Epithelial cell of esophagus (primary cell): ENCODE measurements around the gene B4GALT3.
A peak's percentile ranks its signal among the peaks of the same experiment; 100 is the strongest.

Source experiments
- DNase-seq: peaks from one replicate; pipeline ENCODE4 v3.0.0; 2010; ENCODE audit warnings: low read depth
- H3K4me3 ChIP-seq: 2 replicates; pipeline ENCODE4 v1.5.1; 2011; ENCODE audit warnings: mild to moderate bottlenecking, low read length, control low read depth
- TF ChIP-seq, protein P1 (sequence below): IDR thresholded peaks from 2 replicates; pipeline ENCODE4 v1.5.1; 2011; ENCODE audit warnings: low read depth, mild to moderate bottlenecking, low read length, control low read depth, inconsistent platforms; ENCODE audit not compliant: insufficient read depth; ENCODE audit errors: missing control alignments

Gene B4GALT3

DNA sequence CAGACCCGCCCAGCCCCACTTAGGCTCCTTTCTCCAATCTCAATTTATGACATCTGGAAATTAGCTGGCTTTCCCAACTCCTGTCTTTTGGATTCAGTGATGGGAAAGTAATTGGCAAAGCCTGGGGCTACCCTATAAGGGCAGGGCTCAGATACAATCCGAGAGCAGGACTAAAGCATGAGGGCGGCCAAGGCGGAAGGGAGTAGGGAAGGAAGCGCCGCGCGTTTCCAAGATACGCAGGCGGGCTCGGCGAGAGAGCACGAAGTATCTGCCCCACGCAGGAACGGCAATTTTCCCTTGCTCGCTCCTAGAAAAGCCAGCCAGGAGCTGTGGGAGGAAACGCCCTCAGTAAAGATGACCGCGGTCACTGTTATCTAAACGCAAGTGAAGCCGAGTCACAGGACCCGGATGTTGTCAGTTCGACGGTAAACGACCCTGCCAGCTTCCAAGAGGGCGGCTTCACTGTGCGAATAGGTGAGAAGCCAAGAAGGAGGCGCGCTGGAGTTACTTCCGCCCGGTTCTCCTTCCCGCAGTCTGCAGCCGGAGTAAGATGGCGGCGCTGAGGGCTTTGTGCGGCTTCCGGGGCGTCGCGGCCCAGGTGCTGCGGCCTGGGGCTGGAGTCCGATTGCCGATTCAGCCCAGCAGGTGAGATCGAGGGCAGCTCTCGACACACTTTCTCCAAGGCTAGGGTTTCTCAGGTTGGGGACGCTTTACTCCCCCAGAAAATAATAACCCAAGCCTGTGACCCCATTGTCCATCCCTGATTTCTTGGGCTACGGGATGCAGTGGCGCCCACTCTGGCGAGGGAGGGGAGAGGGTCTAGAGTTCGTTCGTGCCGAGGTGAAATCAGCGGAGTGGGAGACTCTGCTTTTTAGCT, 24.8 kb upstream of the B4GALT3 start, which contains the start of gene NDUFS2:
Gene NDUFS2, plus strand, starts transcription at position 532 of the 877 bp plus-strand sequence. Its CDS starts 19 bp downstream, at position 551.
- TF ChIP-seq, protein P1, sequence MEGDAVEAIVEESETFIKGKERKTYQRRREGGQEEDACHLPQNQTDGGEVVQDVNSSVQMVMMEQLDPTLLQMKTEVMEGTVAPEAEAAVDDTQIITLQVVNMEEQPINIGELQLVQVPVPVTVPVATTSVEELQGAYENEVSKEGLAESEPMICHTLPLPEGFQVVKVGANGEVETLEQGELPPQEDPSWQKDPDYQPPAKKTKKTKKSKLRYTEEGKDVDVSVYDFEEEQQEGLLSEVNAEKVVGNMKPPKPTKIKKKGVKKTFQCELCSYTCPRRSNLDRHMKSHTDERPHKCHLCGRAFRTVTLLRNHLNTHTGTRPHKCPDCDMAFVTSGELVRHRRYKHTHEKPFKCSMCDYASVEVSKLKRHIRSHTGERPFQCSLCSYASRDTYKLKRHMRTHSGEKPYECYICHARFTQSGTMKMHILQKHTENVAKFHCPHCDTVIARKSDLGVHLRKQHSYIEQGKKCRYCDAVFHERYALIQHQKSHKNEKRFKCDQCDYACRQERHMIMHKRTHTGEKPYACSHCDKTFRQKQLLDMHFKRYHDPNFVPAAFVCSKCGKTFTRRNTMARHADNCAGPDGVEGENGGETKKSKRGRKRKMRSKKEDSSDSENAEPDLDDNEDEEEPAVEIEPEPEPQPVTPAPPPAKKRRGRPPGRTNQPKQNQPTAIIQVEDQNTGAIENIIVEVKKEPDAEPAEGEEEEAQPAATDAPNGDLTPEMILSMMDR, result no peak
- peak; percentile 99 for DNase-seq
- peak within 1 kb of the TSS; percentile 99 for H3K4me3 ChIP-seq

DNA sequence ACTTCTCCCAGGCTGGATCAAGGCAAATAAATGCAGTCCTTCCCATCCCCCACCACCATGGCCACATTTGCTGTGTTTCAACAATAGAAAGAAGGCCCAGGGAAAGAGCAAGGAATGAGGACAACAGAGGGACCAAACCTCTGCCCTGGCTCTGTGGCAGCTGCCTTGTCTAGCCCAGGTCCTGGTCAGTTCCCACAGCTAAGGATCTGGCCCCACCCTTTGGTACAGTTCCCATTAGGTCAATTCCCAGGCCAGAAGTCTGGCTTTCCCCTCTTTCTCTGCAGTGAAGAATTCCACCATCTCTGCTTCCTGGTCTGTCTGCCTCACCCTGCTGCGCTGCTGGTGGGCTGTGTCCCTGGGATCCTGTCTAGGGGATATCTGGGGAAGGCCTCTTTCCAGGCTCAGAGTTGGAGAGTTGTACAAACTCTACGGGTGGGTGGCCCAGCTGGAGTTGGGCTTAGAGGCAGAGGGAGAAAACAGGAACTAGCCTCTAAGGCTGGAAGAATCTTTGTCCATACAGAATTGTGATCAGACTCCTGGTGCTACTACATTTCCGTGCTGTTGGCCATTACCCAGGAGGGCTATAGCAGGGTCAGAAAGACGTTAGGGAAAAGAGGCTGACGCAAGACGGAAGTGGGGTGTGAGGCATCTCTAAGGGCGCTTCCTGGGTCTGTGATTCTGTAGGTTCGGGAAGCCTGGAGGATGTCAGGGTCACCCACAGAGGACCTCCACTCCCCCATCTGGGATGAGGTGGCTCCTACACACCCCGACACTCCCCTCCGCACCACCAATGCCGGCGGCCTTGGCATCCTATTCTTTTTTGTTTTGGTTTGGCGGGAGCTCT, 23.9 kb upstream of the B4GALT3 start:
- TF ChIP-seq, protein P1, result no peak
- DNase-seq, result peak; percentile 49
- peak overlapping the region; percentile 99 for H3K4me3 ChIP-seq

DNA sequence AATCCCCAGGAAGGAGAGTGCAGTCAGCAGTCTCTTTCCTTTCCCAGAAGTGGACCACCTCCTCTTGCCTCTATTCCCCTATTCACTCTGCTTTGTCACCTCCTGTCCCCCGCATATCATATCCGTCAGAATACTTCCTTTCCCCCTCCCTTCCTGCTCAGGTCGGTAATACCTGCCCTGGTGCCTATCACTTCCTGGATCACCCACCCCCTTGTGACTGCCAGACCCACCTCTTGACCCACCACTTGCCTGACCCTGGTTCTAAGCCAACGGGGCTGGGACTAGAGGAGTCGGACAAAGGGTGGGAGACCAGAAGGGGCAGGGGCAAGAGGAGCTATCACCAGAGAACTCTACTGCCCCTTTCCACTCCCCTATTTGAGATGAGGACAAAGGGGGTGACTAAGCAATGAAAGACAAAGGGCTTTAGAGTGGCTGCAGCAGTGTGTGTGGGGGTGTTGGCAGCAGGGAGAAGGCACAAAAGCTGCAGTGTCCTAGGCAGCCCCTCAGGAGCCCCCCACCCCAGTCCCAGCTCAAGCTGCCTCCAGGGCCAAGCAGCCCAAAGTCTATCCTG, 23.2 kb upstream of the B4GALT3 start:
- no peak for DNase-seq

DNA sequence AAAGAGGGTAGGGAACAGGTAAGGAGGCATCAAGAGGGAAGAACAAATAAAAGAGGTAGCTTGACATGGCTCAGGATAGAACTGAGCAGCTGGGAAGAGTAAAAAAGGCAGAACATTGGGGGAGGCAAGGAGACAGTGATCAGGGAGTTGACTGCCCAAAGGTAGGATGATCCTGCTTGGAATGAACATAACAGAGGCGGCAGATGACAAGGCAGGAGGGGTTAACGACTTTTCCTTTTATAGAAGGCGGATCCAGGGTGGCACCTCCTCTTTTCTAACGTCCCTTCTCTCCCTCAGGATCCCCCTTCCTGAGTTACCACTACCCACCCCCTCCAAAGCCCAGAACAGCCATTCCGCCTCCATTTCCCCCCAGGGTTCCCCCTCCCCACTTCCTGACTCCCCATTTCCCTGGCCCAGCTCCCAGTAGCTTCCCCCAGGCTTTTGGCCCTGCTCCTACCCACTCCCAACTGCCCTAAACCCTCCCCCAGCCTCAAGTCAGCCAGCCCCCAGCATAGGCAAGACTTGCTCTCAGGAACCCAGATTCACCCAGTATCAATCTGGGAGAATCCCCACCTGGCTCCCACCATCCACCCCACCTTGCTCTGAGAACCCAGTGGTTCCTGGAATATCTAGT, 22.3 kb upstream of the B4GALT3 start:
- TF ChIP-seq, protein P1, result no peak
- no peak for DNase-seq
- no peak overlapping the region for H3K4me3 ChIP-seq

More for the DNA sequence above, 23.2 kb upstream of the B4GALT3 start:
- no peak overlapping the region for H3K4me3 ChIP-seq
- TF ChIP-seq, protein P1, result no peak

DNA sequence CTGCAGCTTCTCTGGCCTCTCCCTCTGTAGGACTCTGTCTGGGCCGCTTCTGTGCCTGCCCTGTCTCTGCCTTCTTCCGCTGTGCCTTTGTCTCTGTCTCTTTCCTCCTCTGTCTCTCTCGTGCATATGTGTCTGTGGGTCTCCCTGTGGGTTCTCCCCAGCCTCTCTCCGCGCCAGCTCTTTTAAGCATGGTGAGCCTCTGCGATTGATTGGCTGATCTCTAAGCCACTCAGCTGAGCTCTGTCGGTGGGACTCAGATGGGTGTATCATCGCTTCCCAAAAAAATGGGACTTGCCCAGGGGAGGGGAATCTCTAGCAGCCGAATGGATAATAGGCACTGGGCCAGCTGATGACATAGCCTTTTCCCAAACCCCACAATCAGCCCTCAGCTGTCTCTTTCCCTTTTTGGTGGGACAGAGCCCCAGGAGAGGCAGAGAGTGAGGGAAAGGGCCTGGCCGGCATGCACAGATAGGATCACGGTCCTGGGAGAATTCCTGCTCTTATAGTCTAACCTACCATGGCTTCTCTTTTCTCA, 21.7 kb upstream of the B4GALT3 start, which contains the start of gene ADAMTS4:
Gene ADAMTS4, minus strand, starts transcription at position 158 of the 535 bp plus-strand sequence. CDS start 427 bp downstream, outside the sequence.
- no peak within 1 kb of the TSS for H3K4me3 ChIP-seq

More for the DNA sequence above, 21.7 kb upstream of the B4GALT3 start, which contains the start of gene ADAMTS4:
- DNase-seq, result no peak
- TF ChIP-seq, protein P1, result no peak
